Measurements from ENCODE around the gene CNTROB.

GRCh38 chr17:7889166-7889955 is 42.6 kb upstream of the CNTROB start:
- no peak for TF ChIP-seq CTCF (IDR thresholded peaks at IDR 0.05; ENCODE audit: low read depth, low read length, poor library complexity, severe bottlenecking)
- no peak for TF ChIP-seq EZH2phosphoT487 (IDR thresholded peaks at IDR 0.05; ENCODE audit: borderline replicate concordance, low read length)

Measured in DOHH2 (cell line).